ENCODE data around the gene SLC7A14.

DNA sequence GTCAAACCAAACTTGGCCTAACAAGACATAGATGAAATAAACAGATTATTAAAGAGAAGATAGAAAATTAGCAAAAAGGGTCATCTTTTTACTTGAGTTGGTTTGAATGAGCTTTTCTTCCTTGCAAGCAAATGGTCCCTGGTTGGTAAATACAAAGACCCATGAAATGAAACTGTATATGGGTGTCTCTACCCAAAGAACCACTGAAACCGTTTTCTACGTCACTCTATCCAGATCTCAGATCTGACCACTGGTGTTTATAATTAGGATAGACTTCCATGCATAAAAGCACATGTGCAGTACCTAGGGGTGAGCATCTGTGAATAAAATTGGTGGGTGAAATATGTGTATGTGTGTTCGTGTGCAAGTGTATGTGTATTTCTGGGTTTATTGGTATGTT is 94.0 kb downstream of the SLC7A14 start:
- TF ChIP-seq POLR2A (IDR thresholded peaks at IDR 0.05; ENCODE audit: low read length) = no peak
- no peak for TF ChIP-seq FOXS1 (CRISPR knock-in tag; IDR thresholded peaks at IDR 0.05)
